ENCODE results near the gene MMD.

DNA sequence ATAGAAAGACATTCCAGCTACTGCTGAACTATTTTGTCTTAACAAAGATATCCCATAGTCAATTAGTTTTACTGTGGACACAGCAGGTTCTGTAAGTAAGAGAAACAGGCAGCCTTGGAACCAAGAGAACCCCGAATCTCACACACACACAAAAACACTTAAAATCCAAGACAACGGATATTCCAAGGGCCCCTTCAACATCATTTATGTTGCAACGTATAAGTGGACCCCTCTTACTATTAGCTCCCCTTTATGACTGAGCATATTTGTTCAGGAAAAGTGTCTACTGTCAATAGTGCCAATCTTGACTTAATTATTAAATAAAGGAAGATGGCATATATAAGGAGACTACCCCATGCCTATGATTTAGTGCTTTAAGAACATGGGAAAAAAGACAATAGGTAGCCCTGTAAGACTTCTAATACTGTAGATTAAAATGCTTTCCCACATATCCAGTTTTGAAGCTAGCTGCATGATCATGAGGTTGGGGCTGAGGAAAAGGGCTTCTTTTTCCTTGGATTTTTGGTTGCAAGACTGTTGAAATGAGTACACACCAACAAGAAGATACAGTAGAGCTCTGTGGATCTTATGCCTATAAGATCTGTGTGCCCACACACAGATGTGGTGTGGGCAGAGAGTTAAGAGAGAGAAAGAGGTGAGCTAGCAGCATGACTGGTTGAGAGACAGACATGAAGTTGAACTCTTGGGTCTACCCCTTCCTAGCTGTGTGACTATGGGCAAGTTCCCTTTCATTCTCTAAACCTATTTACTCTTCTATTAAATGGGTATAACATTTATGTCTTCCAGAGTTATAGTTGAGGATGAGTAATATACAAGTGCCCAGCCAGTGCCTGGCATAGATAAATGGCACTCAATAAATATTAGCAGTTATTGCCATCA, 3.0 kb downstream of the MMD start:
- TF ChIP-seq, protein P1, sequence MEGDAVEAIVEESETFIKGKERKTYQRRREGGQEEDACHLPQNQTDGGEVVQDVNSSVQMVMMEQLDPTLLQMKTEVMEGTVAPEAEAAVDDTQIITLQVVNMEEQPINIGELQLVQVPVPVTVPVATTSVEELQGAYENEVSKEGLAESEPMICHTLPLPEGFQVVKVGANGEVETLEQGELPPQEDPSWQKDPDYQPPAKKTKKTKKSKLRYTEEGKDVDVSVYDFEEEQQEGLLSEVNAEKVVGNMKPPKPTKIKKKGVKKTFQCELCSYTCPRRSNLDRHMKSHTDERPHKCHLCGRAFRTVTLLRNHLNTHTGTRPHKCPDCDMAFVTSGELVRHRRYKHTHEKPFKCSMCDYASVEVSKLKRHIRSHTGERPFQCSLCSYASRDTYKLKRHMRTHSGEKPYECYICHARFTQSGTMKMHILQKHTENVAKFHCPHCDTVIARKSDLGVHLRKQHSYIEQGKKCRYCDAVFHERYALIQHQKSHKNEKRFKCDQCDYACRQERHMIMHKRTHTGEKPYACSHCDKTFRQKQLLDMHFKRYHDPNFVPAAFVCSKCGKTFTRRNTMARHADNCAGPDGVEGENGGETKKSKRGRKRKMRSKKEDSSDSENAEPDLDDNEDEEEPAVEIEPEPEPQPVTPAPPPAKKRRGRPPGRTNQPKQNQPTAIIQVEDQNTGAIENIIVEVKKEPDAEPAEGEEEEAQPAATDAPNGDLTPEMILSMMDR (conservative IDR thresholded peaks at IDR 0.05; ENCODE audit: low read length): no peak
- TF ChIP-seq EZH2phosphoT487 (IDR thresholded peaks at IDR 0.05; ENCODE audit: borderline replicate concordance): no peak

Measured in Loucy (cell line).